ENCODE results near the gene ATG9B. TPM values are rescaled to one million over a fixed set of nuclear protein-coding genes. Genes with fewer than 3 reads are reported as not detected.

ATG9B gene
- polyA plus RNA-seq, 4 donors: 1.2 to 3.5 (median 1.5) TPM

DNA sequence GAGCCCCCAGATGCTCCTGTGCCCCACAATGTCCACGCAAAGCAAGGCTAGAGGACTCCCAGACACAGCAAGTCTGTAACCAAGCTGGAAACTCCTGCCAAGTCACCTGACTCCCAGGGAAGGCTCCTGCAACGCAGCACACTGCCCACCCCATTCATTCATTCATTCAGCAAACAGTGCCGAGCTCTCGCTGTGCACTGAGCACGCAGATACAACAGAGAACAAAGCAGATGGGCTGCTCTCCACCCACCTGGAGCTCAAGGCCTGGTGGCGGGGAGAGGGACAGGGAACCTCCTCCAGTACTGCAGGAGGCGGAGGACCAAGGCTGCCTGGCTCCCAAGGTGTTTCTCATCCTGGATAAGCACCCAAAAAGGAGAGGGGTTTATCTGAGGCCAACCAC lies 54.8 kb downstream of the ATG9B start:
- no peak for DNase-seq (ENCODE audit: low read depth in 4 of 4, low spot score in 3 of 4)

DNA sequence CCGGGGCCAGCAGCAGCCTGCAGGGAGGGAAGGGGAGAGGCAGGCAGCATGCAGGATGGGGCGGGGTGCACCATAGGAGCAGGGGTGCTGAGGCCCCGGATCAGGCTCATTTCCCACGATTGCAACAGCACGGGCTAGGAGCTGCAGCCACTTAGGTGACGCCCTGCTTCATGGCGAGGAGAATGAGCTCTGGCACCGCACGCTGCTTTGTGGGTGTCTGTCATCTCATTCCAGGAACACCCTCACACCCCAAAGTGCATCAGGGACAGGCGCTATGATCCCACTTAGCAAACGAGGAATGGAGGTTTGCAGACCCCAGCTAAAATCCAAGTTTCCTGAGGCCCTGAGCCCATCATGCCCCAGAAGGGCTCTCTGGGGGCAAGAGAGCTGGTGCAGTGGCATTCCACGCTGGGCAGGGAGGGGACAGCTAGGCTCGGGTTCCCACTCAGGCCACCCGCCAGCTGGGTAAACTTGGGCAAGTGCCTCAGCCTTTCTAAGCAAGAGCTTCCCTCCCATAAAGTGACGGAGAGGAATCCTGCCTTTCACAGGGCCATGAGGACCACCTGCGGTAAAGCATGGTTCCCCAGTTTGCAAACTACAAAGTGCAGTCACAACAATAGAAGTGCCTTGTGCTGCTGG lies 55.4 kb downstream of the ATG9B start:
- DNase-seq (ENCODE audit: low read depth in 4 of 4, low spot score in 3 of 4): no peak

DNA sequence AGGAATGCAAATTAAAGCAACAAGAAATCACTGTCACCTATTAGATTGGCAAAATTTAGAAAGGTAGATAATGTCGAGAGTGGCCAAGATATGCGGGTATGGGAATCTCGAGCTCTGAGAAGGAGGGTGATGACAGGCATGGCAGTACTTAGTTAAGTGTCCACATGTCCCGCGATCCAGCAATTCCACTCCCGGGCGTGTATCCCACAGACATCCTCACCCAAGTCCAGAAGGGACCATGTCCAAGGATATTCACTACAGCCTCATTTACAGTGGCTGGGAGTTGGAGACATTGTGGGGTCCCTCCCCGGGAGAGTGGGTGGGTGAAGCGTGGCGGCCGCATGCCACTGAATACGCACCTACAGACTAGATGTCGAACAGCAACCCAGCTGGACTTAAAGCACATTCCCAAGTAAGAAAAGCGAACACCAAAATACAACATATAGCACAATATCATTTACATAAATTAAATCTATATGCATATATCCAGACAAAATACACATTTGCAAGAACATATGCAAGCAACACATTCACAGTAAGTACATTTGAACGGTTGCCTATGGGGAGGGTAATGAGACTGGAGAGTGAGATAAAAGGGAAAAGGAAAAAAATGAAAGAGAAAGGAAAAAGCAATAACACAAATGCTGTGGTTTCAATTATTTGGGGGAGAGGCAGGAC lies 56.1 kb downstream of the ATG9B start:
- no peak for DNase-seq (ENCODE audit: low read depth in 4 of 4, low spot score in 3 of 4)

DNA sequence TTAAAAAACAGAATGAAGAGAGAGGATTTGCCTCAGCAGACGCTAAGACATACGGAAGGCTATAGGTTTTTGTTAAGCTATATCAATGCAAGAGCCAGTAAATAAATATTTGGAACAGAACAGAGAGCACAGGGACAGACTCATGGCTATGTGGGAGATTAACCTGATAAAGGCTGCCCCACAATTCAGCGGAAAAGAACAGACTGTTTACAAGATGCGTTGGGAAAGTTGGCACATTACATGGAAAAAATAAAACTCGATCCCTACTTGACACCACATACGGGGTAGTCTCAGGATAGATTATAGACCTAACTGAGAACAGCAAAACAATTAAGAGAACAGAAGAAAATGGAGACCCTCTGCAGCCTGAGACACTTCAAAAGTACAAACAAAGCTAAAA lies 56.9 kb downstream of the ATG9B start:
- no peak for DNase-seq (ENCODE audit: low read depth in 4 of 4, low spot score in 3 of 4)

DNA sequence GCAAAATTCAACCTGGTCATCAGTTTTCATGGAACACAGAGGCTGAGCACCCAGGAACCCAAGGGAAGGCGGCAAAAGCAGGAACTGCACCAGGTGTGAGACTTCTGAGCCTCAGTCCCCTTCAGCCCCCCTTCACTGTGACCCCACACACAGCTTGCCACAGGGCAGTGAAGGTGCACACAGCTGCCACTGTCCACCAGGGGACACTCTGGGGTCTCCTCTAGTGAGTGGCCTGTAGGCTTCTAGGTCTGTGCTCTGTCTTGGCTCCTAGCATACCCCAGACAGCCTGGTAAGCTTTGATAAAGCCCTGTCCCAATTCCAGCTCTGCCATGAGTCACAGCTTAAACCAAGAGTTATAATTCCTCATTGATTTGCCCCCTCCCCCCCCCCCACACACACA lies 58.3 kb downstream of the ATG9B start:
- no peak for DNase-seq (ENCODE audit: low read depth in 4 of 4, low spot score in 3 of 4)

DNA sequence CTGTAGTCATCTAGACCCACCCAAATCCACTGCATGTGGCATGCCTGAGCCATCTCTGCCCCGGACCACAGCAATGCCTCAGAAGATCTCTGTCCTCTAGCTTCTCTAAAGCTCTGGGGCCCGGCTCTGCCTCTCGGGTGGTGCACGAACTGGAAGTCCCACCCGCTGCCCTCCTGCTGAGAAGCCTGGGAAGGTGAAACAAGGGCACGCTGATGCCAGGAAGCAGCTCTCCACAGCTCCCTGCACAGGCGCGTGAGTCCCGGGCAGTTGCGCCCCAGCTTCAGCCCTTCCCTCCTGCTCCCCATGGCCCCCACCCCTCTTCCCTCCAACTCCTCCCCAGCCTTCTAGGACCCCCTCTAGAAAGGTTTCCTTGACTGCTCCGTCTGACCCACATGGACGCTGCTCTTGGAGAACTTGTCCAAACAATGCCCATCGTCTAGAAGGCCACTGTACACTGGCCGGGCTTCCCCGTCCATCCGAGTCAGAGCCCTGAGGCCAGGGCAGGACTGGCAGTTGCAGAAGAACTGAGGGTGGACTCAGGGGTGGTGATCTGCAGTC lies 58.9 kb downstream of the ATG9B start:
- no peak for DNase-seq (ENCODE audit: low read depth in 4 of 4, low spot score in 3 of 4)

Other genes starting within 250 kb of the ATG9B start
- 100 to 1,000 TPM in 1 of 4 donors, 10 to 100 TPM in 3; 27.4 to 105 (median 70.6) TPM for gene TMEM176B, start 224.1 kb downstream of the ATG9B start, polyA plus RNA-seq (ENCODE audit: insufficient read length in 4 of 4)
- gene TMEM176A, start 223.7 kb downstream of the ATG9B start, polyA plus RNA-seq (ENCODE audit: insufficient read length in 4 of 4): 100 to 1,000 TPM in 1 of 4 donors, 10 to 100 TPM in 3; 19.7 to 131 (median 77.5) TPM
- 100 to 1,000 TPM in 1 of 4 donors, 10 to 100 TPM in 2, 1 to 10 TPM in 1; 1.0 to 121 (median 49.9) TPM for gene AOC1, start 172.0 kb downstream of the ATG9B start, polyA plus RNA-seq (ENCODE audit: insufficient read length in 4 of 4)
- 10 to 100 TPM in 3 of 4 donors, 1 to 10 TPM in 1; 9.8 to 17.5 (median 15.7) TPM for gene KCNH2, start 46.2 kb downstream of the ATG9B start, polyA plus RNA-seq (ENCODE audit: insufficient read length in 4 of 4)
- gene NOS3, start 33.5 kb downstream of the ATG9B start, polyA plus RNA-seq (ENCODE audit: insufficient read length in 4 of 4): 10 to 100 TPM in 1 of 4 donors, 1 to 10 TPM in 3; 6.2 to 15.2 (median 8.5) TPM
- 10 to 100 TPM; 16.9 to 35.2 (median 21.1) TPM for gene ABCB8, start 4.0 kb upstream of the ATG9B start, polyA plus RNA-seq (ENCODE audit: insufficient read length in 4 of 4)
- 1 to 10 TPM; 1.8 to 3.0 (median 2.7) TPM for gene ASIC3, start 24.0 kb upstream of the ATG9B start, polyA plus RNA-seq (ENCODE audit: insufficient read length in 4 of 4)
- 10 to 100 TPM; 12.3 to 18.5 (median 17.2) TPM for gene CDK5, start 33.4 kb upstream of the ATG9B start, polyA plus RNA-seq (ENCODE audit: insufficient read length in 4 of 4)
- gene SLC4A2, start 35.1 kb upstream of the ATG9B start, polyA plus RNA-seq (ENCODE audit: insufficient read length in 4 of 4): 100 to 1,000 TPM in 1 of 4 donors, 10 to 100 TPM in 3; 59.9 to 127 (median 81.9) TPM
- 10 to 100 TPM; 41.3 to 74.7 (median 47.8) TPM for gene FASTK, start 56.3 kb upstream of the ATG9B start, polyA plus RNA-seq (ENCODE audit: insufficient read length in 4 of 4)
- 10 to 100 TPM; 19.9 to 39.3 (median 25.6) TPM for gene TMUB1, start 59.0 kb upstream of the ATG9B start, polyA plus RNA-seq (ENCODE audit: insufficient read length in 4 of 4)
- gene AGAP3, start 62.0 kb upstream of the ATG9B start, polyA plus RNA-seq (ENCODE audit: insufficient read length in 4 of 4): 10 to 100 TPM; 50.2 to 81.5 (median 72.6) TPM
- under 1 TPM in 2 of 4 donors, not detected in 2; 0.27 to 0.34 TPM for gene GBX1, start 143.2 kb upstream of the ATG9B start, polyA plus RNA-seq (ENCODE audit: insufficient read length in 4 of 4)
- not detected for gene ASB10, start 162.8 kb upstream of the ATG9B start, polyA plus RNA-seq (ENCODE audit: insufficient read length in 4 of 4)
- gene H2BK1, start 186.0 kb upstream of the ATG9B start, polyA plus RNA-seq (ENCODE audit: insufficient read length in 4 of 4): not detected
- 10 to 100 TPM; 21.5 to 28.2 (median 25.5) TPM for gene ABCF2, start 202.7 kb upstream of the ATG9B start, polyA plus RNA-seq (ENCODE audit: insufficient read length in 4 of 4)
- 10 to 100 TPM; 23.3 to 27.1 (median 25.6) TPM for gene CHPF2, start 208.0 kb upstream of the ATG9B start, polyA plus RNA-seq (ENCODE audit: insufficient read length in 4 of 4)
- 10 to 100 TPM; 64.8 to 92.8 (median 84.6) TPM for gene SMARCD3, start 224.2 kb upstream of the ATG9B start, polyA plus RNA-seq (ENCODE audit: insufficient read length in 4 of 4)

Data from left renal pelvis (tissue), 4 donors.